ENCODE measurements around the gene SIDT1.

SIDT1 gene

DNA sequence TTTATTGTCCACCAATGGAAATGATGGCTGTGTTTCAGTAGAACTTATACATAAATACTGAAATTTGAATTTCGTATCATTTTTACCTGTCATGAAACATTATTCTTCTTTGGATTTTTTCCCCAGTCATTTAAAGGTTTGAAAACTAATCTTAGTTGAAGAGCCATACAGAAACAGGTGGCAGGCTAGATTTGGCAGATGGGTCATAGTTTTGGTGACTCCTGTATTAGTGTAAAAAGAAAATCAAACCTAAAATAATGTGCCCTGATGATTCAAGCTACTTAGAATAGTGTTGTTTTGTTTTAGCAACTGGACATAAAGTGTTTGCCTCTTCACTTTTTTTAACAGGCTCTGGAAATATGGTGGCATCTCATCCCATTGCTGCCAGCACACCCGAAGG is 68.9 kb downstream of the SIDT1 start:
- TF ChIP-seq, protein P1, sequence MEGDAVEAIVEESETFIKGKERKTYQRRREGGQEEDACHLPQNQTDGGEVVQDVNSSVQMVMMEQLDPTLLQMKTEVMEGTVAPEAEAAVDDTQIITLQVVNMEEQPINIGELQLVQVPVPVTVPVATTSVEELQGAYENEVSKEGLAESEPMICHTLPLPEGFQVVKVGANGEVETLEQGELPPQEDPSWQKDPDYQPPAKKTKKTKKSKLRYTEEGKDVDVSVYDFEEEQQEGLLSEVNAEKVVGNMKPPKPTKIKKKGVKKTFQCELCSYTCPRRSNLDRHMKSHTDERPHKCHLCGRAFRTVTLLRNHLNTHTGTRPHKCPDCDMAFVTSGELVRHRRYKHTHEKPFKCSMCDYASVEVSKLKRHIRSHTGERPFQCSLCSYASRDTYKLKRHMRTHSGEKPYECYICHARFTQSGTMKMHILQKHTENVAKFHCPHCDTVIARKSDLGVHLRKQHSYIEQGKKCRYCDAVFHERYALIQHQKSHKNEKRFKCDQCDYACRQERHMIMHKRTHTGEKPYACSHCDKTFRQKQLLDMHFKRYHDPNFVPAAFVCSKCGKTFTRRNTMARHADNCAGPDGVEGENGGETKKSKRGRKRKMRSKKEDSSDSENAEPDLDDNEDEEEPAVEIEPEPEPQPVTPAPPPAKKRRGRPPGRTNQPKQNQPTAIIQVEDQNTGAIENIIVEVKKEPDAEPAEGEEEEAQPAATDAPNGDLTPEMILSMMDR (IDR thresholded peaks at IDR 0.05; ENCODE audit: low read depth, low read length): no peak
- Histone ChIP-seq H3K36me3 (no peaks in the 10 kb centered on the region), H3K4me1 (no peaks in the 10 kb centered on the region), H3K27me3 (peaks cover 5% of the 10 kb centered on the region; the same call in 1 of the 2 replicates), H3K9me3 (no peaks in the 10 kb centered on the region), H3K4me3 (ENCODE audit: low read depth, low read length) (no peak overlapping the region)
- no peak for DNase-seq

DNA sequence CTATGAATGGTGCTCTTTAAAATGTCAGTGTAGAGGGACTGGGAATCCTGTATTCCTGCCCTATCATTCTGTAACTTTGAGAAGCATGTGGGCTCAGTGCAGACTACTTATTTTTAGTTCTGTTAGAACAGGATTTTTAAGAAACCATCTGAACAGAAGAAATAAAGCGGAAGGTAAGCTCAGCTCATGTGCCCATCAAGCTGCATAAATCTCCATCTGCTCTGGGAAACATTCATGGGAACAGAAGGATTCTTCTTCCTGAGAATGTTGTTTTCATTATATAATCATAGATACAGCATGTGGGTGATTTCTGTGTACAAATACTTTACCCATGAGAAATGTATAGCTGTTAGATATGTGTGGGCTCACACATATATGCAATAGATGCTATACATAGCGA is 69.9 kb downstream of the SIDT1 start:
- Histone ChIP-seq H3K4me1 (no peaks in the 10 kb centered on the region), H3K9me3 (no peaks in the 10 kb centered on the region), H3K36me3 (no peaks in the 10 kb centered on the region), H3K4me3 (ENCODE audit: low read depth, low read length) (no peak overlapping the region), H3K27me3 (peaks cover 5% of the 10 kb centered on the region; the same call in 1 of the 2 replicates)
- TF ChIP-seq, protein P1 (IDR thresholded peaks at IDR 0.05; ENCODE audit: low read depth, low read length): no peak
- DNase-seq: no peak

DNA sequence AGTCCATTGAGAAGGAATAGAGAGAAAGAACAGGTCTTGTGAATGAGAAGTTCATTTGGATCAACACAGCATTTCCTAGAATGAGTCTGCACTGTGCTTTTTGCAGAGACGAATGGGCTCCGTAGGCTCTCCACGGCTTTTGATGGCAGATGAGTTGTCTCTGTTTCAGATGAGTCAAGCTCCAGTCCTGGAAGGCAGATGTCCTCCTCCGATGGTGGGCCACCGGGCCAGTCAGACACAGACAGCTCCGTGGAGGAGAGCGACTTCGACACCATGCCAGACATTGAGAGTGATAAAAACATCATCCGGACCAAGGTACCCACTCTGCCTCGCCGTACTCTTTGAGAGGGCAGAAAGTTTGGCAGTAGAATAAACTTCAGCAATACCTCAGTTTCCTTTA is 70.5 kb downstream of the SIDT1 start:
- no peak for DNase-seq
- no peaks in the 10 kb centered on the region for H3K36me3 ChIP-seq
- TF ChIP-seq, protein P1 (IDR thresholded peaks at IDR 0.05; ENCODE audit: low read depth, low read length): no peak
- no peaks in the 10 kb centered on the region for H3K9me3 ChIP-seq
- no peak overlapping the region for H3K4me3 ChIP-seq (ENCODE audit: low read depth, low read length)
- H3K4me1 ChIP-seq: no peaks in the 10 kb centered on the region
- peaks cover 5% of the 10 kb centered on the region for H3K27me3 ChIP-seq

DNA sequence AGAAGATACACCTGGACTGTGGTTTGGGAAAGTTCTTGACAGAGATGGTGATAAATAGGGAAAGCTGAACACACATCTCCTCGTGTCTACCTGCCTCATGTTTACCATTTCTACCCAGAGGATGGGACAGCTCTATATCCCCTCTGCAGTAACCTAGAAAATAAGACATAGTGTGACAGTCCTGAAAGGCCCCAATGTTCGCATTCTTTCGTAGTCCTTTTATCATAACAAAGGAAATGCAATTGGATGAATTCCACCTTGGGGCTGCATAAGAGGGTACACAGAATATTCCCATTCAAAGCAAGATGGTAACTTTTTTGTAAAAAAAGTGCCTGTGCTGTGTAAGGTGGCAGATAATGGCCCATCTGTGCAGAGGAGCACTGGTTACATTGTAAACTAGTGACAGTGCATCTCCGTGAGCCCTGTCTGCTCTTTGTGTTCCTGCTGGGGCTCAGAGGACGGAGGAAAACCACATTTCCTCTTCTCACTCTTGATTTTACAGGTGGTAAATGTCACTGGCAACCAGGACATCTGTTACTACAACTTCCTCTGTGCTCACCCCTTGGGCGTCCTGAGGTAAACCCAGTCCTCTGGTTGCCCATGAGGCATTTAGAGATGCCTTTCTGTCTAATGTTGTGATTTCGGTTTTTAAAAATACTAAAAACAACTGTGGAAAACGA is 74.3 kb downstream of the SIDT1 start:
- H3K4me3 ChIP-seq (ENCODE audit: low read depth, low read length): no peak overlapping the region

DNA sequence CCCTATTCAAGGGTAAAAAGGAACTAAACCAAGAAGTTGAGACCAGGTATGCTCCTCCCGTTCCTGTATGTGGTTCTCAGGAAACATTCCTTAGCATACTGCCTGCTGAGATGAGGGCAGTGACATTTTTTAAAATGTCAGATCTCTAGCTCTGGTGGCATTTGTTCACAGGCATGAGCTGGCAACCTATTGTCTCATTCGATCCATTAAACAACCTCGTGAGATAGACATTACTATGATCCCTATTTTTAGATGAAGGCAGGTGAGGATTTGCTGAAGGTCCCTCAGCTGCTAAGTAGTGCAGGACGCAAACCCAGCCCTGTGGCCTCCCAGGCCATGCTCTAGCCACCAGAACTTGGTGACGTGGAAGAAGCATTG is 74.9 kb downstream of the SIDT1 start:
- no peak for DNase-seq
- peaks cover 5% of the 10 kb centered on the region for H3K27me3 ChIP-seq
- no peak overlapping the region for H3K4me3 ChIP-seq (ENCODE audit: low read depth, low read length)

More for the DNA sequence above, 74.3 kb downstream of the SIDT1 start:
- Histone ChIP-seq H3K9me3 (no peaks in the 10 kb centered on the region), H3K27me3 (peaks cover 5% of the 10 kb centered on the region), H3K36me3 (no peaks in the 10 kb centered on the region), H3K4me1 (no peaks in the 10 kb centered on the region)
- no peak for DNase-seq
- TF ChIP-seq, protein P1 (IDR thresholded peaks at IDR 0.05; ENCODE audit: low read depth, low read length): no peak

DNA sequence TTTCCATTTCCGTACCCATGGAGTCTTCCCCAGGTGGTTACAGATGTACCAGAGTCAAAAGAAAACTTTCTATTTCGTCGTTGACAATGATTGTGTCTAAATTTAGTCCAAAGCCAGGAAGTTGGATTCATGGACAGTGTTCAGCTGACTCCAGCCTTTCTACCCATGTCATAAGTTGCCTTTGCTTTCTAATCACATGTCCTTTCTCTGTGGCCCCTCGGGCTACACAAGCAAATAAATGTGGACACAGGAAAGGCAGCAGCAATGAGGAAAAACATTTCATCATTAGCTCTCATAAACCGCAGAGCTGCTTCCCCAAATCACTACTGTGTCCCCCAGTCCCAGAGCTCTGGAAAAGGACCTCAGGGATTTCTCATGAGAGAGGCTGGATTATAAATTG is 82.0 kb downstream of the SIDT1 start:
- H3K36me3 ChIP-seq: no peaks in the 10 kb centered on the region
- no peak overlapping the region for H3K4me3 ChIP-seq (ENCODE audit: low read depth, low read length)
- no peaks in the 10 kb centered on the region for H3K9me3 ChIP-seq
- no peak for DNase-seq
- H3K27me3 ChIP-seq: no peaks in the 10 kb centered on the region
- H3K4me1 ChIP-seq: no peaks in the 10 kb centered on the region
- TF ChIP-seq, protein P1 (IDR thresholded peaks at IDR 0.05; ENCODE audit: low read depth, low read length): no peak

More for the DNA sequence above, 74.9 kb downstream of the SIDT1 start:
- no peaks in the 10 kb centered on the region for H3K9me3 ChIP-seq
- no peaks in the 10 kb centered on the region for H3K36me3 ChIP-seq
- no peaks in the 10 kb centered on the region for H3K4me1 ChIP-seq
- TF ChIP-seq, protein P1 (IDR thresholded peaks at IDR 0.05; ENCODE audit: low read depth, low read length): no peak

Measured in BE2C (cell line).